Fibroblast of skin of right biceps (primary cell): ENCODE data around the gene CD300H.
"Not testable (repeated sequence)": the region's sequence is repeated elsewhere in the genome, so short reads cannot be mapped to it uniquely, and the experiment has no call there.

ENCODE experiments used
- DNase-seq: peaks from one replicate; pipeline ENCODE4 v3.0.0-alpha.2; 2013

CD300H gene

DNA sequence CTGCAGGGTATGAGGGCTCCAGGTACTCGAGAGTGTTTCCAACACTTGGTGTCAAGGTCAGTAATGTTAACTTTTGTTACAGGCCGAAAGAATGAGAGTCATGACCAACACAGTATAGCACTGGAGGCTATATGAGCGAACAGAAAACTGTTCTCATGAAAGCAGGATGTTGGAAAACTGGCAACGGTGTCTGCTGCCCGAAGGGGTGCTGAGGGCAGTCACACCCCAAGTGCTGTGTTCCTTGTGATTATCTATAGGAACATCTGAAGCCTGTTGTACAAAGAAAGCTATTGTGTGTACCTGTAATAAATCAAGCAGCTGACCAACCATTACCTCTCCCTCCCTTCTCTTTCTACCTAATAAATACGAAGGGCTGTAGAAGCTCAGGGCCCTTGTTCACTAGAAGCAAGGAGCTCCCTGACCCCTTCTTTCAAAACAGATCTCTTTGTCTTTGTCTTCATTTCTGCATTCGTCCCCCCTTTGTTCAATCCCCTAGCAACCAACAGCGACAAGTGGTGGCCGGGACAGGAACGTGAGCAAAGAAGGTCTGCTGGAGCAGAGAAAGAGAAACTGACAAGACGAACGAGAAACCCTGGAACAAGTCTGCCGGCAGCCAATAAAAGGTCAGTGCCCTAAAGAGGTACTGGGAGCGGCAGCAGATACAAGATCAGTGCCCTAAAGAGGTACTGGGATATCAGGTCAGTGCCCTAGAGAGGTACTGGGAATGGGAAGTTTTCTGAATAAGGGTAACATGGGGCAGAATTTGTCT, 17.2 kb upstream of the CD300H start:
- DNase-seq = no peak

DNA sequence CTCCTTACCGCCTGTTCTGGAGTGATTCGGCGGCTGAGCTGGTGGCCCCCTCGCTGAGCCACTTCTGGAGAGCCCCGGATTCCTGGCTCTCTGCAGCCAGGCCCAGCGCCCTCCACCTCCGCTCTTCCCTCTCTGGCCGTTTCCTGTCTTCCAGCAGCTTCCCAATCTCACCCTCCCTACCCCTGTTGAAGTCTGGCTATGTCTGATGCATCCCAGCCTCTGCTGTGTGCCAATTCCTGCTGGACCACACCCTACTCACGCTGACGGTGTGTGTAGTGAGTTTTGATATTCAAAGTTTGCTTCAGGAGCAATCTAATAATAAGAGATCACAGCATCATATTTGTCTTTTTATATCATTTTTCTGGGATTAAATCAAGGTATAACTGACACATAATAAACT, 15.3 kb upstream of the CD300H start:
- no peak for DNase-seq

DNA sequence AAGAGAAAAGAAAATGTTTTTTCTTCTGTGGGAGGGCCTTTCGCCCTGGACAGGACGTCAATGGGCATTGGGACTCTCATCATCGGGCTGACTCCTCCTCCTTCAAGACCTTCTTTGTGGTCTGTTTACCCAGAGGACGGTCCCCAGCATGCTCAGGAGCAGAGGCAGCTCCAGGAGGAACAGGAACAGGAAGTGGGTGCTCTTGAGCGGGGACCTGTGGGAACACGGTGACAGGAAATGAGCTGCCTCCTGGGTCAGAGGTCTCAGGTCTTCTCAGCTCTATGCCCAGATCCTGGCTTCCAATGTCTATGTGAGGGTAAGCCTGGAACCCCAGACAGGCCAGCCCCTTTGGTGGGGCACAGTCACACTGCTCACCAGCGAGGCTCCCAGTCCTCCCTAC, 12.6 kb upstream of the CD300H start:
- no peak for DNase-seq

DNA sequence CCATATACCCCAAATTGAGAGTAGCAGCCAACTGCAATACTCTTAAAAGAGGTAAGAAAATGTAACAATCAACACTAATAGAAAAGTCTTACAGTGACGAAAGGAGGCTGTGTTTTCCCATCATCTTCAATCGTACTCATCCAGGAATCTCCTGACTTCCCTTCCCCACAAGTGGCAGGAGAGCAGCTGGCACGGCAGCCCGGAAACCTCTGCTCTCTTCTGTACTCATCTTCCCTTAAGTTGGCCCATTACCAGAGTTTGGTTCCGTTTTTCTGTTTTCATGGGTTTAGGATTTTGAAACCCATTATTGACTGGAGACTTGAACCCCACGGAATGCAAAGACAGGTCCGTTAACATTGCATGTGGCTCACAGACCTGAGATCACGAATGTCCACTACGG, 11.7 kb upstream of the CD300H start:
- no peak for DNase-seq

DNA sequence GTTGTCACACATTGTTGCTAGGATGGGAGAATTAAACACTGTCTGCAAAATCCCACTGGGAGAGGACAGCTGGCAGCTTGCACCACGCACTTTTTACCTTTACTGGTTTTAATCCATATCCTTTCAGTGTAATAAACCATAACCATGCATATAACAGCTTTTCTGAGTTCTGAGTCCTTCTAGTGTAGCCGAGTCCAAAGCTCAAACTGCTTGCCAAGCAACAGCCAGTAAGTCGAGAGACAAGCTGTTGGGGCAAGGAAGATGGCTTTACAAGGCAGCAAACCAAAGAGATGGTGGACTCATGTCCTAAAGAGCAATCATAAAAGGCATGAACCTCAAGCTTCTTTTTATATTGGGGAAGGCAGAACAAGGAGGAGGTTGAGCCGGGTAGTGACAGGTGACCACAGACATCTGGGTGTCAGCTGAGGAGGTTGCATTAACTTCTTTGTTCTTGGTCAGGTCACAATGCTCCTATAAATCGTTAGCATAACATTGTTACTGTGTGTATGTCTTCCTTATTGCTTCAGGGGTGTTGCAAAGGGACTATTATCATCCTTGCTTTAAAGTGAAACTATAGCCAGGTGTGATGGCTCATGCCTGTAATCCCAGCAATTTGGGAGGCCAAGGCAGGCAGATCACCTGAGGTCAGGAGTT, 7.3 kb upstream of the CD300H start:
- DNase-seq = no peak

DNA sequence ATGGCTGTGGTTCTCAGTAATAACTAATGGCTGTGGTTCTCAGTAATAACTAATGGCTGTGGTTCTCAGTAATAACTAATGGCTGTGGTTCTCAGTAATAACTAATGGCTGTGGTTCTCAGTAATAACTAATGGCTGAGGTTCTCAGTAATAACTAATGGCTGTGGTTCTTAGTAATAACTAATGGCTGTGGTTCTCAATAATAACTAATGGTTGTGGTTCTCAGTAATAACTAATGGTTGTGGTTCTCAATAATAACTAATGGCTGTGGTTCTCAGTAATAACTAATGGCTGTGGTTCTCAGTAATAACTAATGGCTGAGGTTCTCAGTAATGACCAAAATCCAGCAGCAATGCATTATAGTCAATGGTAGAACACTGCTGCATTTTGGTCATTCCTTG, 6.3 kb upstream of the CD300H start:
- DNase-seq = not testable (repeated sequence)

DNA sequence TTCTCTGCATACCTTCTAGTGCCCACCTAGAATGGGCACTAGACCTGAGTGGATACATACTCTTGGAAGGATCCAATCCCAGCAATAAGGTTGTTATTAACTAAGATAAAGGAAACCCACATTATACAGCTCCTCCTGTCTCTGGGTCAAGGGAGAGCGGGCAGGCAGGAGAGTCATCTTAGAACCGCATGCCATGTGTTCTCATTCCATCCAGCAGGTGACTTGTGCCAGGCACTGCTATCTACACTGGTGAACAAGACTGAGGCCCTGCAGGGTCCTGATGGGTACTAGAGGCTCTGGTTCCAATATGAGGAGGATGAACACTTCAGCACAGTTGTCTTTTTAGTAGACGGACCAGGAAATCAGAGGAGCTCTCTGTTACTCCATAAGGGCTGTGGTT, 5.9 kb upstream of the CD300H start:
- DNase-seq = no peak

DNA sequence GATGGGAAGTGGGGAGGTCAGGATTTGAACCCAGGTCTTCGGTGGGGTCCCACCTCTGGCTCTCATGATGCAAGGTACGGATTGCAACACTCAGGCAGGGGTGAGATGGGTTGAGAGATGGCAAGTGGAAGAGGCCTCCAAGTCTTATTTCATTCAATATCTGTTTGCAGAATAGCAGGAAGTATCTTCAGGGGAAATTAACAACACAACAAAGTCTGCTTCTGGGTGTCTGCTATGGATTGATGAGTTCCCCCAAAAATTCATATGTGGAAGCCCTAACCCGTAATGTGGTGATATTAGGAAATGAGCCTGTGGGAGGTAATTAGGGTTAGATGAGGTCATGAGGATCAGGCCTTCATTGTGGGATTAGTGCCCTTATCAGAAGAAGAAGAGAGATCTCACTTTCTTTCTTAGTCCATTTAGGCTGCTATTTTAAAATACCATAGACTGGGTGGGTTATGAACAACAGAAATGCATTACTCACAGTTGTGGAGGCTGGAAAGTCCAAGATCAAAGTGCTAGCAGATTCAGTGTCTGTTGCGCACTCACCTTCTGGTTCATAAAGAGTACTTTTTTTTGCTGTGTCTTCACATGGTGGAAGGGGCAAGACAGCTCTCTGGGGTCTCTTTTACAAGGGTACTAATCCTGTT, 4.4 kb upstream of the CD300H start:
- no peak for DNase-seq

DNA sequence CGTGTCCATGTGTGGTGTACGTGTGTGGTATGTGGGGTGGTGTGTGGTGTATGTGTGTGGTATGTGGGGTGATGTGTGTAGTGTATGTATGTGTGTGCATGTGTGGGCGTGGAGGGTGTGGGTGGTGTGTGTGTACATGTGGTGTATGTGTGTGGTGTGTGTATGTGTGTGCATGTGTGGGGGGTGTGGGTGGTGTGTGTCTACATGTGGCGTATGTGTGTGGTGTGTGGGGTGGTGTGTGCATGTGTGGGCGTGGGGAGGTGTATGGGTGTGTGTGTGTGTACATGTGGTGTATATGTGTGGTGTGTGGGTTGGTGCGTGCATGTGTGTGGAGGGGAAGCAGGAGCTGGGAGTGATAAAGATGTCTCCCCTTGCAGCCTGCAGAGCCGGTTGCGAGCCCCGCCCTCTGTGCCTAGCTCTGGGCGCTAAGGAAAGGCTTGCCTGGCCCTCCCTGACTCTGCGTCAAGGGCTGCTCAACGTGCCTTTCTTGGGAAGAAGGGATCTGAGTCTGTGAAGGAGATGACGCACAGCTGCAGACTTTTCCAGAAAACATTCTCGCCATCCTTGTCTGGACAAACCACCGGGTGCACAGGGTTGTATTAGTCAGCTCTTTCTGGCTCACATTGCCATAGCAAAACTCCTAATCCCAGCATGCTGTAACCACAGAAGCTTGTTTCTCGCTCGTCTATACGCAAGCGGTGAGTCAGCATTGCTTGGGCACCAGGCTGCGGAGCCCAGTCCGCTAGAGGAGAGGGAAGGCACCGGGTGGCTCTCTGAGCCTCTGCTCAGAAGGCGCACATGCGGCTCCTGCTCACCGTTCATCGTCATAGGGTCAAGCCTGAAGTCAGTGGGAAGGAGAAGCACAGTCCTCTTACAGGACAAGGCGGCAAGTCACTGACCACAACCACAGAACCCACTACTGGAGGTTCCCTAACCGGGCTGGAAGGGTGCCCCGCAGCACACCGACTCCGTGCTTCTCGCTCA, 2.0 kb upstream of the CD300H start:
- DNase-seq = peak; percentile 92

DNA sequence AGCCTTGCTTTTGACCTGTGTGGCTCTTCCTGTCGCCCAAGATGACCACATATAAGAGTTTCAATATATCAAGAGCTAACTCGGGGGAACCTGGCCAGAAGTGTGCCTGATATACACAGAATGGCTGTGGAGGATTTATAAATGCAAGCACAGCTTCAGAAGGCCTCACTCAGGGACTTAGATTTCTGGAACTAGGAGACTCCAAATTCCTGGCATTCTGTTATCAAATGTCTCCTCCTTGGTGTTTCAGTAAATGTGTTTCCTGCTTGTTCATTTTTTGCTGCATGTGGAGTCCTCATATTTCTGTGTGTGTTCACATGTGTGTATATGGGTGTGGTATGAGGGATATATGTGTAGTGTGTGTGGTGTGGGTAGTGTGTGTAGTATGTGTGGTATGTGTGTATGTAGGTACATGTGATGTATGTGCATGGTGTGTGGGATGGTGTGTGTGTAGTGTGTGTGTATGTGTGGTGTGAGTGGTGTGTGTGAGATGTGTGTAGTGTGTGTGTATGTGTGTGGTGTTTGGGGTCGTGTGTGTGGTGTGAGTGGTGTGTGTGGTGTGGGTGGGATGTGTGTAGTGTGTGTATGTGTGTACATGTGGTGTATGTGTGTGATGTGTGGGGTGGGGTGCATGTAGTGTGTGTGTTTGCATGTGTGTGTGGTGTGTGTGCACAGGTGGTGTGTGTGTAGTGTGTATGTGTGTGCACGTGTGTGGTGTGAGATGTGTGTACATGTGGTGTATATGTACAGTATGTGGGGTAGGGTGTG, 981 bp upstream of the CD300H start:
- DNase-seq = peak; percentile 30

DNA sequence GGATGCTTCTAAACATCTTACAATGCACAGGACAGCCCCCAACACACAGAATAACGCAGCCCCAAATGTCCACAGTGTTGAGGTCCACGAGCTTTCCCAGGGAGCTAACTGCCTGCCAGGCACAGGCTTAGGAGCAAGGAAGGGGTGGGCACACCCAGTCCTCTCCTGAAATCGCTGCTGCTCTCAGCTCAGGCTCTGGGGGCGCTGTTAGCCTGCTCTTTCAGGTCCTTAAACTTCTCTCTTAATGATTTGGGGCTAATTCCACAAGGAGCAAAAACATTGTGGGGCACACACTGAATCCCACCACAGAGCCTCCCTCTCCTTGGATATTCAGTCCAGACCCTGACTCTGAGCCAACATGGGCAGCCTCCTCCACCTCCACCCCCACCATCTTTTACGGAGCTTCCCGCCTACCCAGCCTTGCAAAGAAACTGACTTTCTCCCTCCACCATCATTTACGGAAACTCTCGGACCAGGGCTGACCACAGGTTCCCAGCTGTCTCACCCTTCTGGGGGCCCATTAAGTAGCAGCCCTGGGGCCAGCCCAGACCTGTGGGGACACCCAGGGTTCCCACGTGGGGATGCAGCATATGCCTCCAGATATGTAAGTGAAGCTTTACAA, 1.1 kb downstream of the CD300H start:
- peak; percentile 21 for DNase-seq

DNA sequence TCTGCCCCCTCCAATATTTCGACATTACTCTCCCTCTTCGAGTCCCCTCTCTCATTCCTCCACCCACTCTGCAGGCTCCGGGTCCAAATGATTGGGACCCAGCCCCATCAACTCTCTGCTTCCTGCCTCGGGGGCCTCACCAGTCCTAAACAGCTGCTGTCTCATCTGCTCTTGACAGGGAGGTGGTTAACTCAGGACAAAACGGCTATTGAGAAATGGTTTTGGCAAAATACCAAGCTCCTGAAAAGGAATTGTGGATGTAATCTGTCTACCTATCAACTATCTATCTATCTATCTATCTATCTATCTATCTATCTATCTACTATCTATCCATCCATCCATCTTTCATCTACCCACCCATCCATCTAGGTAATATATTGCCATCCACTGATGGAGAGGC, 2.2 kb downstream of the CD300H start:
- DNase-seq = no peak

DNA sequence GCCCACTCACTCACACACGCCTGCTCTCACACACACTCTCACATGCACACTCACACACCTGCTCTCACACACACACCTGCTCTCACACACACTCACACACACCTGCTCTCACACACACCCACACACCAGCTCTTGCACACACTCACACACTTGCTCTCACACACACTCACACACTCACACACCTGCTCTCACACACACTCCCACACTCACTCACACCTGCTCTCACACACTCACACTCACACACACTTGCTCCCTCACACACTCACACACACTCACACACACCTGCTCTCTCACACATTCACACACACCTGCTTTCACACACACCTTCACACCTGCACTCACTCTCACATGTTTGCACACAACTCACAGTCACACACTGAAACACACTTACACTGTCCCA, 4.0 kb downstream of the CD300H start:
- no peak for DNase-seq

DNA sequence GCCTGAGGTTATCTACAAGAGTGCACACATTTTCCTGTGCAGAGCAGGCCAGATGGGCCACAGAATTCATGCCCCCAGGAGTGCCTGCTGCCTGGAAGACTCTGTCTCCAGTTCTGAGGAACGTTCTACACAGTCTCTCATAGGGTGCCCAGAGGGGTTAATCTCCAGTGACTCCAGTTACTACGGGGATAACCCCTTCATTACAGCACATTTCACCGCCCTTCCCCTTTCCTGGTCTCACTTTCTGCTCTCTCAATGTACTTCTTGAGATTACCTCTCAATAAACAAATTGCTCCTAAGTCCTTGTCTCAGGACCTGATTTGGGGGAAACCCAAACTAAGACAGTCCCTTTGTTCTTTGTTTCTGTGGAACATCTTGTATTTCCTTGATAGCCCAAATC, 5.7 kb downstream of the CD300H start:
- no peak for DNase-seq

DNA sequence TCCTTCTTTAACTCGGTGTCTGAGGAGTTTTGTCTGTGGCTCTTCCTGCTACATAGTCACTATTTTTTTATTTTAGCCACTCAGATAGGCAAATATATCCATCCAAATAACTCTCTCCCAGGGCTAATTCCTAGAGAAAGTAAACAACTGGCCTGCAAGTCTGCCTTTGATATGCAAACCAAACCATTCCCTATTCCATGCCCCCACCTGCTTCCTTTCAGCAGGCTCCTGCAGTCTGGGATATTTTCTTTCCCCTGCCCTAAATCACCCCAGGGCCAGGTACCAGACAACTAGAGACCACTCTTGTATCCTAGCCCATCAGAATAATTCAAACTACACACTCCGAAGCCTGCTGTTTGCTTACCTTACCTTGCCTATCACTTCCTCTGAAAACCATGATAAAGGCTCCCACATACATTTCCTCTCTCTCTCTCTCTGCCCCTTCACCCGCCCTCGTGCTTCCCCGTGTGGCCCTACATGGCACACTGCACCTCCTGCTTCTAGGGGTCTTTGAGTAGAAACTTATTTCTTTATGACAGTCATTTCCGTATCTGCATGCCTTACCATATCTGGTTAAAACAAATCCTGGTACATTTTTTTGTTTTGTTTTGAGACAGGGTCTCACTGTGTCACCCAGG, 8.3 kb downstream of the CD300H start:
- no peak for DNase-seq

DNA sequence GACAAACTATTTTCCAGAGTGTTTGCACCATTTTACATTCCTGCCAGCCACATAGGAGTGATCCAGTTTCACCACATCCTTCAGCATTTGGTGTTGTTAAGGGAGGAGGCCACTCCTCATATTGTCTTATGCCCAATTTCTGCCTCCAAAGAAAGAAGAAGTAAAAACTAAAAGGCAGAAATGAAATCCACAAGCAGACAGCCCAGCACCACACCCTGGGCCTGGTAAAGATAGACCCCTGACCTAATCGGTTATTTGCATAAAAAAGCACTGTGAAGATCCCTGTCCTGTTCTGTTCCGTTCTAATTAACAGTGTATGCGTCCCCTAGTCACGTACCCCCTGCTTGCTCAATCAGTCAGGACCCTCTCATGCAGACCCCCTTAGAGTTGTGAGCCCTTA, 8.9 kb downstream of the CD300H start:
- DNase-seq = not testable (repeated sequence)

DNA sequence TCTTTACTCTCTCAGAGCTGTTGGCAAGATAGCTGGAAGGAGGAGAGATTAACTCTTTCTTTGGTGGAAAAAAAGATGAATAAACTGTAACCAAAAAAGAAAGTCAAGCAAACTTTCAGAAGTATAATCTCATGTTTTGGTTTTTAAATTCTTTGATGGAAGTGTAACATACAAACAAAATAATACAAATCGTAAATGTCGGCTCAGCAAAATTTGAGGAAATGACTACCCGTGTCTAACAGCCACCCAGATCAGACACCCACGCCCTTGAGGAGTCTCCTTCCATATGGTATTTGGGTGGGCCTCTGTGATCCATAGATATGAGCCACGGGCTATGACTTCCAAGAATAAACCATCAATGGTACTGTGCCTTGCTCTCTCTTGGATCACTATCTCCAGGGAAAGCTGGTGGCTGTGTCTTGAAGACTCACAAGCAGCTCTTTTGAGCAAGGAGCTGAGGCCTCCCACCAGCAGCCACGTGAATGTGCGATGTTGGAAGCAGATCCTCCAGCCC, 11.8 kb downstream of the CD300H start:
- DNase-seq = no peak

DNA sequence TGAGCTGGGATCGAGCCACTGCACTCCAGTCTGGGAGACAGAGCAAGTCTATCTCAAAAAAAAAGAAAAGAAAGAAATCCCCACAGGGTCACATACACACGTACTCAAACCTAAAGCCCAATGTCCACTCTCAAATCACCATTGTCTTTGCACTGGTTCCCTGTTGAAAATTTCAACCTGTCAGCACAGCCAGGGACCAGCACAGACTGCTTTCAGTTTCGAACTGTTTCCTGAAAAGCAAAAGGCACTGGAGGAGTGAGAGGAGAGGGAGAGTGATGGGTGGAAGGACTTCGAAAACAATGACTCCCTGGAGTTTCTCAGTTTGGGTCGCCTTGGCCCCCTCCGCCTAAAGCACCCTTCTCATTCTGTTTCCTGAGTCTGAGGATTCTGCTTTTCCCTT, 12.4 kb downstream of the CD300H start:
- no peak for DNase-seq

DNA sequence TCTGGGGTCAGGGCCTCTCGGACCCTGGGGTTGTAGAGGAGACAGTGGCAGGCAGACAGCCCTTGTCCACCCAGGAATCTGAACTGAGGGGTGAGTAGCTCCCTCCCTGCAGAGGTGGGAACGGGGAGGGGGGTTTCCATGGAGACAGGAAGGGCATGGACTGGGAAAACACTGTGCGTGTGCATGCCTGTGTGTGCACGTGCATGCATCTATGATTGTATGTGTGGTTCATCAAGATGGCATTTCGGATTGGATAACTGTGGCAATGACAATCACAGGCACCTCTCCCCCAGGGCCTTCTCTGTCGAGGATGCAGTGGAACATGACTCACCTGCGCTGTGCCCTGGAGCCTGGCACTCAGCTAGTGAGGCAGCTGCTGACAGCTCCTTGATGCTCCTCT, 15.3 kb downstream of the CD300H start:
- DNase-seq = no peak

DNA sequence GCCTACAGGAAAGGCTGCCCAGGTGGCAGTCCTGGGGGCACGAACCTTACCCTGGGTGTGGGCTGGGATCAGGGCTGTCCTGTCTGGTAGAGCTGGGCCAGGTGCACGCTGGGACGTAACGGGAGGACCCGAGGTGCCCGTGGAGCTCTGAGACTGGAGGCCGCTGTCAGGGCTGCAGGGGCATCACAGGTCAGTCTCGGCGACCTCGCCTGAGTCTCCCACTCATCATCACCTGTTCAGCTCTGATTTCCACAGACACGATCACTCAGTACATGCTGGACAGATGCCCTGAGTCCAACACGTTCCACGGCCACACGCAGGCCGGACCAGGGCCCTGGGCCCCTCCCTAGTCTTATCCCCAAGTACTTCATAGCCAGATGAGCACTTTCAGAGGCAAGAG, 16.7 kb downstream of the CD300H start:
- DNase-seq = no peak

DNA sequence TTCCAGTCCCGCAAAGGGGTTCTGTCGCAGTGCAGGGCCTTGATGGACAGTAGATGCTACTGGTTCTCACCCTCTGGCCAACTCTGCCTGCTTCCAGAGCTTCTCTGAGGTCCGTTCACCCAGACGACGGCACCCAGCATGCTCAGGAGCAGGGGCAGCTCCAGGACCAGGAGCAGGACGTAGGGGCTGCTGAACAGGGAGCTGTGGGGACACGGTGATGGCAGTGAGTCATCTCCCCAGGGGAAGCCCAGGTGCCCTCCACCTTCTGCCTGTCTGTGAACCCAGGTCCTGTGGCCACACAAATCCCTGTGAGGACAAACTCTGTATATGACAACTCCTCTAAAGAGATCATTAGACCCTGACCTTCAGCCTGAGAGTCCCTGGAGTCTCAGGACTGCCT, 18.0 kb downstream of the CD300H start:
- no peak for DNase-seq
